ENCODE results near the gene ACACA.
"Not testable (repeated sequence)": the region's sequence is repeated elsewhere in the genome, so short reads cannot be mapped to it uniquely, and the experiment has no call there.

ACACA gene

DNA sequence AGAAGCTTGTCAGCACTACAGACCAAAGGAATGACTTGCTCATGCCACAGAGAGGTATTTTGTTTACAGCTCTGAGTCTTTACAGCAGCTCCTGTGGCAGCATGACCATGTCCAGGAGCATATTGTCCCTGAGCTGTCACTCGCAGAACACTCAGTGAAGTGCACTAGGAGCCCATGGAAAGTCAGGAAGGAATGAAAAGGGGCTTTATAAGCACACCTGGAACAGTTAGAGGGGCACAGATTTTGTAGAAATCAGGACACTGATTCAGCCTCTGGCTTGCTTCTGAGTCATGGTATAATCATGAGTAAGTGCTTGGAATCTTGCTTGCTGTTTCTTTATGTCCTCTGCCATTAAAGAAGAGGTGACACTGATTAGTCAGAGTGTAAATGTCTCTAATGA lies 41.0 kb upstream of the ACACA start:
- TF ChIP-seq SNAI2 (CRISPR knock-in tag; IDR thresholded peaks at IDR 0.05) (no peak), TOX (CRISPR knock-in tag; IDR thresholded peaks at IDR 0.05; ENCODE audit: borderline replicate concordance) (no peak), ZNF8 (CRISPR knock-in tag; IDR thresholded peaks at IDR 0.05) (no peak), ARNTL (CRISPR knock-in tag; IDR thresholded peaks at IDR 0.05; ENCODE audit: borderline replicate concordance, low read depth) (no peak), ISL1 (CRISPR knock-in tag; IDR thresholded peaks at IDR 0.05) (no peak), ZFP30 (CRISPR knock-in tag; IDR thresholded peaks at IDR 0.05) (no peak), RARB (CRISPR knock-in tag; IDR thresholded peaks at IDR 0.05) (no peak), ZC3H10 (CRISPR knock-in tag; IDR thresholded peaks at IDR 0.05) (no peak), TCF4 (CRISPR knock-in tag; IDR thresholded peaks at IDR 0.05; ENCODE audit: borderline replicate concordance) (no peak), GLIS3 (CRISPR knock-in tag; IDR thresholded peaks at IDR 0.05) (no peak), OSR1 (CRISPR knock-in tag; IDR thresholded peaks at IDR 0.05) (no peak), PPARA (CRISPR knock-in tag; IDR thresholded peaks at IDR 0.05; ENCODE audit: borderline replicate concordance) (no peak)
- TF ChIP-seq, protein P1, sequence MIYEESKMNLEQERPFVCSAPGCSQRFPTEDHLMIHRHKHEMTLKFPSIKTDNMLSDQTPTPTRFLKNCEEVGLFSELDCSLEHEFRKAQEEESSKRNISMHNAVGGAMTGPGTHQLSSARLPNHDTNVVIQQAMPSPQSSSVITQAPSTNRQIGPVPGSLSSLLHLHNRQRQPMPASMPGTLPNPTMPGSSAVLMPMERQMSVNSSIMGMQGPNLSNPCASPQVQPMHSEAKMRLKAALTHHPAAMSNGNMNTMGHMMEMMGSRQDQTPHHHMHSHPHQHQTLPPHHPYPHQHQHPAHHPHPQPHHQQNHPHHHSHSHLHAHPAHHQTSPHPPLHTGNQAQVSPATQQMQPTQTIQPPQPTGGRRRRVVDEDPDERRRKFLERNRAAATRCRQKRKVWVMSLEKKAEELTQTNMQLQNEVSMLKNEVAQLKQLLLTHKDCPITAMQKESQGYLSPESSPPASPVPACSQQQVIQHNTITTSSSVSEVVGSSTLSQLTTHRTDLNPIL (CRISPR knock-in tag; IDR thresholded peaks at IDR 0.05; ENCODE audit: low read depth) = no peak
- TF ChIP-seq, protein P2, sequence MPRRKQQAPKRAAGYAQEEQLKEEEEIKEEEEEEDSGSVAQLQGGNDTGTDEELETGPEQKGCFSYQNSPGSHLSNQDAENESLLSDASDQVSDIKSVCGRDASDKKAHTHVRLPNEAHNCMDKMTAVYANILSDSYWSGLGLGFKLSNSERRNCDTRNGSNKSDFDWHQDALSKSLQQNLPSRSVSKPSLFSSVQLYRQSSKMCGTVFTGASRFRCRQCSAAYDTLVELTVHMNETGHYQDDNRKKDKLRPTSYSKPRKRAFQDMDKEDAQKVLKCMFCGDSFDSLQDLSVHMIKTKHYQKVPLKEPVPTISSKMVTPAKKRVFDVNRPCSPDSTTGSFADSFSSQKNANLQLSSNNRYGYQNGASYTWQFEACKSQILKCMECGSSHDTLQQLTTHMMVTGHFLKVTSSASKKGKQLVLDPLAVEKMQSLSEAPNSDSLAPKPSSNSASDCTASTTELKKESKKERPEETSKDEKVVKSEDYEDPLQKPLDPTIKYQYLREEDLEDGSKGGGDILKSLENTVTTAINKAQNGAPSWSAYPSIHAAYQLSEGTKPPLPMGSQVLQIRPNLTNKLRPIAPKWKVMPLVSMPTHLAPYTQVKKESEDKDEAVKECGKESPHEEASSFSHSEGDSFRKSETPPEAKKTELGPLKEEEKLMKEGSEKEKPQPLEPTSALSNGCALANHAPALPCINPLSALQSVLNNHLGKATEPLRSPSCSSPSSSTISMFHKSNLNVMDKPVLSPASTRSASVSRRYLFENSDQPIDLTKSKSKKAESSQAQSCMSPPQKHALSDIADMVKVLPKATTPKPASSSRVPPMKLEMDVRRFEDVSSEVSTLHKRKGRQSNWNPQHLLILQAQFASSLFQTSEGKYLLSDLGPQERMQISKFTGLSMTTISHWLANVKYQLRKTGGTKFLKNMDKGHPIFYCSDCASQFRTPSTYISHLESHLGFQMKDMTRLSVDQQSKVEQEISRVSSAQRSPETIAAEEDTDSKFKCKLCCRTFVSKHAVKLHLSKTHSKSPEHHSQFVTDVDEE (CRISPR knock-in tag; IDR thresholded peaks at IDR 0.05) = no peak
- TF ChIP-seq, protein P3, sequence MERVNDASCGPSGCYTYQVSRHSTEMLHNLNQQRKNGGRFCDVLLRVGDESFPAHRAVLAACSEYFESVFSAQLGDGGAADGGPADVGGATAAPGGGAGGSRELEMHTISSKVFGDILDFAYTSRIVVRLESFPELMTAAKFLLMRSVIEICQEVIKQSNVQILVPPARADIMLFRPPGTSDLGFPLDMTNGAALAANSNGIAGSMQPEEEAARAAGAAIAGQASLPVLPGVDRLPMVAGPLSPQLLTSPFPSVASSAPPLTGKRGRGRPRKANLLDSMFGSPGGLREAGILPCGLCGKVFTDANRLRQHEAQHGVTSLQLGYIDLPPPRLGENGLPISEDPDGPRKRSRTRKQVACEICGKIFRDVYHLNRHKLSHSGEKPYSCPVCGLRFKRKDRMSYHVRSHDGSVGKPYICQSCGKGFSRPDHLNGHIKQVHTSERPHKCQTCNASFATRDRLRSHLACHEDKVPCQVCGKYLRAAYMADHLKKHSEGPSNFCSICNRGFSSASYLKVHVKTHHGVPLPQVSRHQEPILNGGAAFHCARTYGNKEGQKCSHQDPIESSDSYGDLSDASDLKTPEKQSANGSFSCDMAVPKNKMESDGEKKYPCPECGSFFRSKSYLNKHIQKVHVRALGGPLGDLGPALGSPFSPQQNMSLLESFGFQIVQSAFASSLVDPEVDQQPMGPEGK (CRISPR knock-in tag; IDR thresholded peaks at IDR 0.05; ENCODE audit: borderline replicate concordance) = no peak
- TF ChIP-seq, protein P4, sequence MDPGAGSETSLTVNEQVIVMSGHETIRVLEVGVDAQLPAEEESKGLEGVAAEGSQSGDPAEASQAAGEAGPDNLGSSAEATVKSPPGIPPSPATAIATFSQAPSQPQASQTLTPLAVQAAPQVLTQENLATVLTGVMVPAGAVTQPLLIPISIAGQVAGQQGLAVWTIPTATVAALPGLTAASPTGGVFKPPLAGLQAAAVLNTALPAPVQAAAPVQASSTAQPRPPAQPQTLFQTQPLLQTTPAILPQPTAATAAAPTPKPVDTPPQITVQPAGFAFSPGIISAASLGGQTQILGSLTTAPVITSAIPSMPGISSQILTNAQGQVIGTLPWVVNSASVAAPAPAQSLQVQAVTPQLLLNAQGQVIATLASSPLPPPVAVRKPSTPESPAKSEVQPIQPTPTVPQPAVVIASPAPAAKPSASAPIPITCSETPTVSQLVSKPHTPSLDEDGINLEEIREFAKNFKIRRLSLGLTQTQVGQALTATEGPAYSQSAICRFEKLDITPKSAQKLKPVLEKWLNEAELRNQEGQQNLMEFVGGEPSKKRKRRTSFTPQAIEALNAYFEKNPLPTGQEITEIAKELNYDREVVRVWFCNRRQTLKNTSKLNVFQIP (CRISPR knock-in tag; IDR thresholded peaks at IDR 0.05; ENCODE audit: borderline replicate concordance, low read depth) = no peak

DNA sequence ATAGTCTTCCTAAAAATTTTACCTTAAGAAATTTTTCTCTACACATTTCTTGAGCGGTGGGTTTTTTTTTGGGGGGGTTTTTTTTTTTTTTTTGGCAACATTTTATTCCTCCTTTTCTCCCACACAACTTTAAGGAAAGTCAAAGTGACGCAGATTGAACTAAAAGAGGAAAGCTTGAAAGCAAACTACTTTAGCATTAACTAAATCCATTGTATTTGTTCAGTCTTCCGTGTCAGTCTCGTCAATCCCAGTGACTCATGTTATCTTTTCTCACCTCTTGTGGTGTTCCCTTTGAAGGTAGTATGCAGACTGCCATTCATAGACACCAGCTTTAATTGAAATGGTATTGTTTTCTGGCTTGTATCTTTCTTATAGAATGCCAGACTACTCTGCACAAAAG lies 39.4 kb upstream of the ACACA start:
- no peak for ATAC-seq
- no peak for TF ChIP-seq BACH2 (CRISPR knock-in tag; IDR thresholded peaks at IDR 0.05; ENCODE audit: borderline replicate concordance)
- TF ChIP-seq OSR1 (CRISPR knock-in tag; IDR thresholded peaks at IDR 0.05) = no peak
- TF ChIP-seq CSDC2 (CRISPR knock-in tag; IDR thresholded peaks at IDR 0.05) = no peak
- TF ChIP-seq, protein P4 (CRISPR knock-in tag; IDR thresholded peaks at IDR 0.05; ENCODE audit: borderline replicate concordance, low read depth) = no peak
- TF ChIP-seq, protein P3 (CRISPR knock-in tag; IDR thresholded peaks at IDR 0.05; ENCODE audit: borderline replicate concordance) = no peak
- TF ChIP-seq, protein P1 (CRISPR knock-in tag; IDR thresholded peaks at IDR 0.05; ENCODE audit: low read depth) = no peak
- TF ChIP-seq TCF4 (CRISPR knock-in tag; IDR thresholded peaks at IDR 0.05; ENCODE audit: borderline replicate concordance) = no peak
- no peak for TF ChIP-seq TOX (CRISPR knock-in tag; IDR thresholded peaks at IDR 0.05; ENCODE audit: borderline replicate concordance)
- no peak for TF ChIP-seq ZFP30 (CRISPR knock-in tag; IDR thresholded peaks at IDR 0.05)
- no peak for TF ChIP-seq ZC3H10 (CRISPR knock-in tag; IDR thresholded peaks at IDR 0.05)
- TF ChIP-seq, protein P2 (CRISPR knock-in tag; IDR thresholded peaks at IDR 0.05) = no peak
- no peak for TF ChIP-seq SNAI2 (CRISPR knock-in tag; IDR thresholded peaks at IDR 0.05)
- no peak for TF ChIP-seq ZNF70 (CRISPR knock-in tag; IDR thresholded peaks at IDR 0.05)
- no peak for TF ChIP-seq ESRRG (CRISPR knock-in tag; IDR thresholded peaks at IDR 0.05)
- TF ChIP-seq ZNF8 (CRISPR knock-in tag; IDR thresholded peaks at IDR 0.05) = no peak

More for the DNA sequence above, 41.0 kb upstream of the ACACA start:
- peak; percentile 69 for ATAC-seq

DNA sequence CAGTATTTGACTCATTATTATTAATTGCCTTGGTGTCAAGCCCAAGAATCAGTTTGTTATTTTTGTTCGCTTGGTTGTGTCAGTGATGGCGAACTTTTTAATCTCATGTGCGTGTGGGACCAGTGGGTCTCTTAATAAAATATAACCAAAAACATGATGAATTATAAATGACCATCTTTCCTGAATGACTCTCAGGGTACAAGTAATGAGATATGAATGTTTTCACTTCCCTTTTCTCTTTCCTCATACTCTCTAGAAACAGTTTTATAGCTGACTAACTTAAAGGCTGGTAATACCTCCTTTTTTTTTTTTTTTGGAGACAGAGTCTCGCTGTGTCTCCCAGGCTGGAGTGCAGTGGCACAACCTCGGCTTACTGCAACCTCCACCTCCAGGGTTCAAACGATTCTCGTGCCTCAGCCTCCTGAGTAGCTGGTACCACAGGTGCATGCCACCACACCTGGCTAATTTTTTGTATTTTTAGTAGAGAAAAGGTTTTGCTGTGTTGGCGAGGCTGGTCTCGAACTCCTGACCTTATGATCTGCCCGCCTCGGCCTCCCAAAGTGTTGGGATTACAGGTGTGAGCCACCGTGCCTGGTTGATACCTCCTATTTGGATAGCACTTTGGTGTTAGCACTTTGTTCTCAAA lies 34.9 kb upstream of the ACACA start:
- ATAC-seq = not testable (repeated sequence)
